Measurements from ENCODE around the gene GIMAP1.
"Not testable (repeated sequence)": the region's sequence is repeated elsewhere in the genome, so short reads cannot be mapped to it uniquely, and the experiment has no call there.

DNA sequence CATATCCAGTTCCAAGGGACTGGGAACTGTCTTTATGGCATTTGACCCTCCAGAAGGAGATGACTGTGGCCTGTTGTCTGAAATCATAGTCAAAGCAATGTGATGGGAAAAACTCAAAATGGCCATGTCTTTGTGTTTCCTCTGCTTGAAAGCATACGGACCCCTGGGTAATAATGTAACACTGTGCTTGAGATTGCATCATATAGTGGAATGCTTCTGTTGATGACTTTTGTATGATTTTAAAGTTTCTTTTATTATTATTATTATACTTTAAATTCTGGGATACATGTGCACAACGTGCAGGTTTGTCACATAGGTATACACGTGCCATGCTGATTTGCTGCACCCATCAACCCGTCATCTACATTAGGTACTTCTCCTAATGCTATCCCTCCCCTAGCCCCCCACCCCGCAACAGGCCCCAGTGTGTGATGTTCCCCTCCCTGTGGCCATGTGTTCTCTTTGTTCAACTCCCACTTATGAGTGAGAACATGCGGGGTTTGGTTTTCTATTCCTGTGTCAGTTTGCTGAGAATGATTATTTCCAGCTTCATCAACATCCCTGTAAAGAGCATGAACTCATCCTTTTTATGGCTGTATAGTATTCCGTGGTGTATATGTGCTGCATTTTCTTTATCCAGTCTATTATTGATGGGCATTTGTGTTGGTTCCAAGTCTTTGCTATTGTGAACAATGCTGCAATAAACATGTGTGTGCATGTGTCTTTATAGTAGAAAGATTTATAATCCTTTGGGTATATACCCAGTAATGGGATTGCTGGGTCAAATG, 44.4 kb upstream of the GIMAP1 start:
- TF ChIP-seq, protein P1, sequence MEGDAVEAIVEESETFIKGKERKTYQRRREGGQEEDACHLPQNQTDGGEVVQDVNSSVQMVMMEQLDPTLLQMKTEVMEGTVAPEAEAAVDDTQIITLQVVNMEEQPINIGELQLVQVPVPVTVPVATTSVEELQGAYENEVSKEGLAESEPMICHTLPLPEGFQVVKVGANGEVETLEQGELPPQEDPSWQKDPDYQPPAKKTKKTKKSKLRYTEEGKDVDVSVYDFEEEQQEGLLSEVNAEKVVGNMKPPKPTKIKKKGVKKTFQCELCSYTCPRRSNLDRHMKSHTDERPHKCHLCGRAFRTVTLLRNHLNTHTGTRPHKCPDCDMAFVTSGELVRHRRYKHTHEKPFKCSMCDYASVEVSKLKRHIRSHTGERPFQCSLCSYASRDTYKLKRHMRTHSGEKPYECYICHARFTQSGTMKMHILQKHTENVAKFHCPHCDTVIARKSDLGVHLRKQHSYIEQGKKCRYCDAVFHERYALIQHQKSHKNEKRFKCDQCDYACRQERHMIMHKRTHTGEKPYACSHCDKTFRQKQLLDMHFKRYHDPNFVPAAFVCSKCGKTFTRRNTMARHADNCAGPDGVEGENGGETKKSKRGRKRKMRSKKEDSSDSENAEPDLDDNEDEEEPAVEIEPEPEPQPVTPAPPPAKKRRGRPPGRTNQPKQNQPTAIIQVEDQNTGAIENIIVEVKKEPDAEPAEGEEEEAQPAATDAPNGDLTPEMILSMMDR (IDR thresholded peaks at IDR 0.05; ENCODE audit: low read length), result not testable (repeated sequence)
- not testable (repeated sequence) for TF ChIP-seq EZH2phosphoT487 (IDR thresholded peaks at IDR 0.05; ENCODE audit: low read length)
